GM21576 (cell line): Measurements from ENCODE around the gene RFPL2.
"Not testable (repeated sequence)": the region's sequence is repeated elsewhere in the genome, so short reads cannot be mapped to it uniquely, and the experiment has no call there.

Source experiments
- ATAC-seq: cut with Tn5 transposase; IDR thresholded peaks from one replicate; pipeline ENCODE4 v1.9.1; 2021; ENCODE audit warnings: mild to moderate bottlenecking, moderate library complexity; ENCODE audit not compliant: unreplicated experiment

RFPL2 gene

DNA sequence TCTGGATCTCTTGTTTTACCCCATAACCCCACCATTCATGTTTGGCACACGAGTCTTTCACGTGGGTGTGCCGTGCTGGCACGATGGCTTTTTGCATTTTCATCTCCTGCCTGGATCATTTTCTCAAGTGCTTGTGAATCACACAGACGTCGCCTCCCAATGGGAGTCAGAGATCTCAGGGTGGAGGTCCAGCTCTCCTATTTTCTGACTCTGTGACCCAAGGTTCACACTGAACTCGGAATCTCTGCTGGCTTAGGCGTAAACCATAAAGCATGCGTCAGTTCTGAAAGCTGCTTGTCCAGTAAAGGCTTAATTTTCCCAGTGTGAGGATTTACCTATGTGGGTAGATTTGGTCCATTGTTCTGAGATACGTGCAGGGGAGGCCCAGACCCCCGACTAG is 29.8 kb downstream of the RFPL2 start:
- no peak for ATAC-seq

DNA sequence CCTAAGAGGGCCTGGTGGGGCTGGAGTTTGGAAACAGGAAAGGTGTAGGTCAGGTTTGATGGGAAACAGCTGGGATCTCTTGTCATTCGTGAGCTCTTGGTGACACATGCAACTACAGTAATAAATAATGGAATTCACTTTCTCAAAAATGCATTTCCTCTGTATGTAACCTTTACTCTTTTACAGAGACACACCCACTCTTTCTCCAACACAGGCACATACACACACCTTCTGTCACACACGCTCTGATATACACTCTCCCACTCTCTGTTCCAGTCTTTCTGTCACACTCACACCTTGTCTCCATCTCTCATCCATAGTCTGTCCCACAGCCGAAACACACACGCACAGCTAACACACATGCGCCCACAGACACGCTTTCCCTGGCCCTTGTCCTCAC is 39.2 kb downstream of the RFPL2 start:
- no peak for ATAC-seq

DNA sequence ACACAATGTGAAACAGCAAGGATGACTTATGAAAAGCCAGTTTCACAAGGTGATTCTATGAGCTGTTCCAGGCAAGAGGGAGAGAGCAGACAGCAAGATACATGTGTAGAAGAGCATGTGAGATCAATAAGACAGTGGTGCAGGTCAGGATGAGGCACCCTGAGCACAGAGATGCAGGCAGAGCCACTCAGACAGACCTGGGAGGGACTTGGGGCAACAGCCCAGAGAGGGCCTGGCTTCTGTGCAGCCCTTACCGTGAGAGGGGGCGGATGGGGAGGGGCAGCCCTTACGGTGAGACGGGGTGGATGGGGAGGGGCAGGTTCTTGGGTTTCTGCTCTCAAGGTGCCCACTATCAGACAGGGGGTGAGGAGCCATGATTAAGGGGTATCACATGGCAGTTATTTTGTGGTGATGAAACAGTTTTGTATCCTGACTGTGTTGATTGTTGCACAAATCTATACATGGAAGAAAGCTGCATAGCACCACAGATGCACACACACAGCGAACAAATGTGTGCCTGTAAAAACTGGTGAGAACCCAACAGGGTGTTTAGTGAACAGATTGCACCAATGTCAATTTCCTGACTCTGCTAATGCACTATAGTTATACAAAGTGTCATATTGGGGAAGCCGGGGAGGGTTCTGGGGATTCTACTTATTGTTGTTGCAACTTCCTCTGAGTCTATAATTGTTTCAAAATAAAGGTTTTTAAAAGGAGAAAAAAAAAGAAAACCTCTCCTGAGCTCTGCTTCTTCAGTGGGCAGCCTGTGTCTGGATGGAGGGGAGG is 40.6 kb downstream of the RFPL2 start:
- no peak for ATAC-seq

DNA sequence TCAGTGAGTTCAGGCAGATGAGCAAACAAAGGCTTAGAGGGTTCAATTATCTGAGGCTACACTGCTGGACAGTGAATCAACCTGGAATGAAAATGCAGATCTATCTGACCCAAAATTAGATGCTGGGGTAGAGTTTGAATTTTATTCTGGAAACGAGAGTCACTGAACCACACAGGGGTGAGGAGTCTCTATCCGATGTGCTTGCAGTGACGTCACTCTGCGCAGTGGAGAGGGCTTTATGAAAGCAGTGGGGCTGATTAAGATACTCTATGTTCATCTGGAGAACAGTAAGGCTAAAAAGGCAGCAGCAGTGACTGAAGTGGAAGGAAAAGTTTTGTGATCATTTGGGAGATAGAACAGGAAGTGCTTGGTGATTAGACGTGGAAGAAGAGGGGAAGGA is 44.5 kb downstream of the RFPL2 start:
- ATAC-seq, result not testable (repeated sequence)

DNA sequence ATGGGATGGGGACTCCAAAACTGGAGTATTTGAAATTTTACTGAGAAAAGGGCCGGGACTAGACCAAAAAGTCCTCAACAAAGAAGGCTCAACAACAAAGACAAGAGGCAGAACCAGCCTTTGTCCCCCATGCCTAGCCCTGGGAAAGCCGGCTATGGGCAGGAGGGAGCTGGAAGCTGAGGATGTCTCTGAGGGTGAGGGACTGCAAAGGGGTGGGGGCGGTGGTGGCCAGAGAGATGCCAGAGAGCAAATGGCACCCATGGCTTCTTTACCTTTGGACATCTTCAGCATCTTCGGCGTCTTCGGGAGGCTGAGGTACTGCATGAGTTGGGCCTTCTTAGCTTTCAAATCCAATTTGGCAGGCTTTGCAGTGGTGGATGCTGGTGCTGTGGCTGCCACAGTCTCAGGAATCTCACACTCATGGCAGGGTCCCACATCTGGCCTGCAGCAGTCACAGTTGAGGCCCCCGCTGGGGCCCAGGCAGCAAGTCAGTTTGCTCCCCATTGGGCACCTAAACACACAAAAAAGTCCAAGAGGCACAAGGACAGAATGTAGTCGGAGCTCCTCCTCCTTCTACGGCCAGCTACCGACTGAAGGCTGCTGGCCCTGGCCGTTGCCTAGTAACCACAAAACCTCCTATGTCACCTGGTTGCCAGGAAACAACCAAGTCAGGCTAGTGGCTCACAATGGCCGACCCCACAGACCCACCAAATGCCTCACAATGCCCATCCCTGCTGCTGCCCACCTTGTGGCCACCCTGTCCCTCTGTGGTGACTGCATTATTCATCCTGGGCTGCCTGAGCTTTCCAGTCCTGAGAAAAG is 46.0 kb downstream of the RFPL2 start, which contains the start of gene C22orf42:
C22orf42 (minus strand) TSS at position 592 of the 822 bp plus-strand sequence; CDS start at position 504, 88 bp downstream.
- ATAC-seq, result no peak

DNA sequence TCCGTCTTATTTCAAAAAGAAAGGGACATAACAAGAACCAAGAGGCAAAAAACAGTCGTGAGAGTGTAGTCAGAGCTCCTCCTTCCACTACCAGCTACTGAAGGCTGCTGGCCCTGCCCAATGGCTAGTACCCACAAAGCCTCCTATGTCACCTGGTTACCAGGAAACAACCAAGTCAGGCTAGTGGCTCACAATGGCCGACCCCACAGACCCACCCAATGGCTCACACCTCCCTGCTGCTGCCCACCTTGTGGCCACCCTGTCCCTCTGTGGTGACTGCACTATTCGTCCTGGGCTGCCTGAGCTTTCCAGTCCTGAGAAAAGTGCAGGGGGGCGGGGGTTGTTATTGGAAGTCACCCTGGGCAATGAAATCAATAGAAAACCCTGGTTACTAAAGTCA is 47.2 kb downstream of the RFPL2 start:
- not testable (repeated sequence) for ATAC-seq

DNA sequence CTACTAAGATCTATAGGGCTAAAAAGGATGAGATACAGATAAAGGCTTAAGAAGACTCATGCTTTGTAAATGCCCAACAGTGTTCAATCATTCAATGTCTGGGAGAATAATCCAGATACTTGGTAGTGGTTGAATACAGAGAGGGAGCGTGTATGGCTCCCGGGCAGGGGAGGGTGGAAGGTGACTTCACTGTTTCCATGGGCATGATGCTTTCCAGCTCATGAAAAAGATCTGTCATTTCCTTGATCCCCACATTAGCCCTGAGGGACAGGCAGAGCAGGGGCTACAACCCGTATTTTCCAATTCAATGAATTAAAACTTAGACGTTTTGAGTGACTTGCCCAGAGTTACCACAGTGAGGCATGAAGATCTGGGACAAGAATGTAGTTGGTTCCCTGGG is 50.1 kb downstream of the RFPL2 start:
- not testable (repeated sequence) for ATAC-seq

DNA sequence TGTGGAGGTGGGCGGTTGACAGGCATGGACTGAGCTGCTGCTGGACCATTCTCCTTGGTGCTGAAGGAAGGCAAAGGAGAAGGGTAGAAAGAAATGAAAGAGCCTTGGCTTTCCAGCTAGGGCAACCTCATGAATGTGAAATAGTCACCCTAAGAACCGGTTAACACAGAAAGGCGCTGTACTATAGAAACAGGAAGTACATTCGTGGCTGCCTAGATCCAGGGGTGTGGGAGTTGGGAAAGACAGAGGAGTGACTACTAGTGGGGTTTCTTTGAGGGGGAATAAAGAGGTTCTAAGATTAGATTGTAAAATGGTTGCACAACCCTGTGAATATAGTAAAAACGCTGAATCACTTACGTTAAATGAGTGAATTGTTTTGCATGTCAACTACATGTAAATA is 53.2 kb downstream of the RFPL2 start:
- ATAC-seq, result not testable (repeated sequence)

DNA sequence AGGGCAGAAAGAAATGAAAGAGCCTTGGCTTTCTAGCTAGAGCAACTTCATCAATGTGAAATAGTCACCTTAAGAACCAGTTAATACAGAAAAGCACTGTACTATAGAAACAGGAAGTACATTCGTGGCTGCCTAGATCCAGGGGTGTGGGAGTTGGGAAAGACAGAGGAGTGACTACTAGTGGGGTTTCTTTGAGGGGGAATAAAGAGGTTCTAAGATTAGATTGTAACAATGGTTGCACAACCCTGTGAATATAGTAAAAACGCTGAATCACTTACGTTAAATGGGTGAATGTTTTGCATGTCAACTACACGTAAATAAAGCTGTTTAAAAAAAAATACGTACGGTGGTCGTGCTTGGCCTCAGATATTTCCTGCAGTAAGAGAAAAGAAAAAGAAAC is 54.2 kb downstream of the RFPL2 start:
- ATAC-seq, result not testable (repeated sequence)

DNA sequence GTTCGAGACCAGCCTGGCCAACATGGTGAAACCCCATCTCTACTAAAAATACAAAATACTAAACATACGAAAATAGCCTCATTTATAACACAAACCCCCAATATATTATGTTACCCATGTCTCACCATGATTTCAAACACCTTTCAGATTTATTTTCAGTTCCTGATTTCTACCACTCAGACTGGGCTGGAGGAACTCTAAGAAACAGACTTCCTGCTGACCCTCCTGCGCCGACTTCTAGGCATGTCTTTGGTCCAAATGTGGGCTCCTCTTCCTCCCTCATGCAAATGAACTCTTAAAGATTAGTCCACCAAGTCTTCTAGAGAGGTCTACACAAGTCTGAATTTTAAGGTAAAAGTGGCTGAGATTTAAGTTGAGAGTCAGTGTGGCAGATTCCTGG is 56.5 kb downstream of the RFPL2 start:
- ATAC-seq, result not testable (repeated sequence)

DNA sequence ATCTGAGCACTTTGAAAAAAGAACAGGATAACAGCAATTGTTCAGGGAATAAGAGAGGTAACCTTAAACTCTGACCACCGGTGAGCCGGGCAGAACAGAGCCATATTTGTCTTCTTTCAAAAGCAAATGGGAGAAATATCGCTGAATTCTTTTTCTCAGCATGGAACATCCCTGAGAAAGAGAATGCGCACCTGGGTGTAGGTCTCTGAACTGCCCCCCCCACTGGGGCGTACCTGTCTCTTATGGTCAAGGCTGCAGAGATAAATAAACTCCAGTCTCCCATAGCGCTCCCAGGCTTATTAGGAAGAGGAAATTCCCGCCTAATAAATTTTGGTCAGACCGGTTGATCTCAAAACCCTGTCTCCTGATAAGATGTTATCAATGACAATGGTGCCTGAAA is 57.7 kb downstream of the RFPL2 start:
- not testable (repeated sequence) for ATAC-seq

DNA sequence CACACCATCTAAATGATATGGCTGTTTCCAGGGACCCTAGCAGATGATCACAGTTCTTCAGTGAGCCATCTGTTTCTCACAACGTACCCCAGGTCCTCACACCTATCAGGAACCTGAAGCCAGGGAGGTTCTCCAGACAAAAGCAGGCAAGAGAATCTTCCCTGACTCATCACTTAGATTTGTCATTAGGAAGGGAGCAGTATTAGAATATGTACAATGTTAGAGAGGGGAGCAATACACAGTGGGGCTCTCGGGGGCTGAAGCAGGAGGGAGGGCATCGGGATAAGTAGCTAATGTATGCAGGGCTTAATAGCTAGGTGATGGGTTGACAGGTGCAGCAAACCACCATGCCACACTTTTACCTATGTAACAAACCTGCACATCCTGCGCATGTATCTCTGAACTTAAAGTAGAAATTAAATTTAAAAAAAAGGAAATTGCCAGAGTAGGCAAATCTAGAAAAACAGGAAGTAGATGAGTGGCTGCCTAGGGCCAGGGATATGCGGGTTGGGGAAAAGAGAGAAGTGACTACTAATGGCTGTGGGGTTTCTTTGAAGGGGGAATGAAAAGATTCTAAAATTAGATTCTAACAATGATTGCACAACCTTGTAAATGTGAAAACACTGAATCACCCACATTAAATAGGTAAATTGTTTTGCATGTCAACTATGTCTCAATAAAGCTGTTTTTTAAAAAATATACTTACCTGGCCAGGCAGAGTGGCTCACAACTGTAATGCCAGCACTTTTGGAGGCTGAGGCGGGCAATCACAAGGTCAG is 60.2 kb downstream of the RFPL2 start:
- no peak for ATAC-seq

DNA sequence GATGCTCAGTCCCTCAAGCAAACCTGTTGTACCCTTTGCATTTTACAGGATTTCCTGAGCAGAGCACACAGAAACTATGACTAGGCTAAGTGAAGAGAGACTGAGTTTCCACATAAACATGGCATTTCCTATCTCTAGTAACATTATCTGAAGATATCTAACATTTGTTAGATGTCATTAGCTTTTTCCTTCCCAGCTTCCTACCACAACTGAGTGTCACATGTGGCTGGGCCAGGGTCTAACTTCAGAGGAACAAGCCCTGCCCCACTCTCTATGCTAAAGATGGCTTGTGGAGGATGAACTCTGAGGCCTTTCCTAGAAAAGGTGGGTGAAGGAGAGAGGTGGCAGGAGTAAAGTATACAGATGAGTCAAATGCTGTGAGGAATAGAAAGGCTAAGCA is 62.3 kb downstream of the RFPL2 start:
- no peak for ATAC-seq

DNA sequence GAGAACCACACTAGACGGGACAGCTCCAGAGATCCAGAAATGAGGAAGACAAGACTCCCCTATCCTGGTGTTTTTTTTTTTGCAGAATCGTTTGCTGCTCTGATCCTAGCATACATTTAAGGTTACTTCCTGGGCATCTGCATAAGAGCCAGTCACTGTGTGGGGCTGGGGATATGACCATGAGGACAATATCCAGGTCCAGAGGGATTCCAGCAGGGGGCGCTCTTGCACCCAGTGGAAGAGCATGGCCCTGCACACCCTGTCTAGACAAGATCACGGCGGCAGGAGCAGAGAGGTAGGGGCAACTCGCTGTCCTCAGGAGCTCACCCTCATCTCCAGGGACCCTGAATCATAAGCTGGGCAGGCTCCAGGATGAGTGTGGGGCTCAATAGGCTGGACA is 64.2 kb downstream of the RFPL2 start:
- not testable (repeated sequence) for ATAC-seq
